ENCODE data around the gene ZBTB7C. TPM values are rescaled to one million over a fixed set of nuclear protein-coding genes. Genes with fewer than 3 reads are reported as not detected.

Gene ZBTB7C
- total and polyA plus RNA-seq, 2 of the 8 experiments (the other 6 are each of a cell fraction or from before 2014, with no cell fraction given): 0.15 to 0.45 TPM

- CTCF ChIA-PET (ENCODE audit: partially characterized antibody): interaction anchor here (0.6 to 1.6 kb wide), 5 partner anchors 10 to 444 kb away, joined by 3 to 5 read pairs (median 3); no protein-coding TSS in a partner anchor
- FAIRE-seq: no peak
- TF ChIP-seq NANOG (IDR thresholded peaks at IDR 0.05; ENCODE audit: insufficient read depth, low read depth, low read length, poor library complexity, severe bottlenecking) (no peak), CHD2 (IDR thresholded peaks at IDR 0.05; ENCODE audit: low read length) (no peak), EP300 (IDR thresholded peaks at IDR 0.05; ENCODE audit: borderline replicate concordance in 1 of 2, low read depth in 2 of 2, low read length in 2 of 2) (no peak), BACH1 (IDR thresholded peaks at IDR 0.05; ENCODE audit: low read length) (no peak), SUZ12 (IDR thresholded peaks at IDR 0.05; ENCODE audit: low read length) (no peak), NRF1 (IDR thresholded peaks at IDR 0.05; ENCODE audit: low read depth, low read length) (no peak), CTBP2 (IDR thresholded peaks at IDR 0.05; ENCODE audit: borderline replicate concordance, insufficient read depth, insufficient read length, low read length) (no peak), ZNF274 (IDR thresholded peaks at IDR 0.05; ENCODE audit: borderline replicate concordance, extremely low read depth, low read length) (no peak), MAX (IDR thresholded peaks at IDR 0.05) (no peak), E2F6 (IDR thresholded peaks at IDR 0.05) (no peak), KDM4A (IDR thresholded peaks at IDR 0.05; ENCODE audit: low read depth, low read length, severe bottlenecking) (no peak)
Observed at GRCh38 chr18:48137374-48138081, 271.7 kb downstream of the ZBTB7C start.

More at GRCh38 chr18:48137374-48138081, 271.7 kb downstream of the ZBTB7C start:
- Histone ChIP-seq H3K4me1 (replicated peaks in 1 of 4; ENCODE audit: control insufficient read depth in 3 of 4, insufficient read depth in 4 of 4, low read length in 3 of 4) (peaks cover 9 to 27% (median 19%) of the 10 kb centered on the region in 4 experiments), H3K36me3 (ENCODE audit: control insufficient read depth in 2 of 4, insufficient read depth in 4 of 4, low read length in 3 of 4) (no peaks in the 10 kb centered on the region; a peak in 1 of 8 replicates), H4K8ac (ENCODE audit: extremely low read depth, insufficient read depth, low read length) (no peak overlapping the region), H2AK5ac (ENCODE audit: low read depth, low read length) (no peak overlapping the region), H3K23me2 (ENCODE audit: low read depth, low read length) (peaks cover 12% of the 10 kb centered on the region; the same call in 1 of the 2 replicates), H2BK20ac (ENCODE audit: low read length) (no peak overlapping the region), H3K79me2 (ENCODE audit: control insufficient read depth in 1 of 2, insufficient read depth in 2 of 2, low read length in 2 of 2) (no peaks in the 10 kb centered on the region), H3K9me3 (ENCODE audit: insufficient read depth in 2 of 2, low read depth in 1 of 2, low read length in 1 of 2) (no peaks in the 10 kb centered on the region), H3K4me3 (ENCODE audit: extremely low read depth in 1 of 4, insufficient read depth in 2 of 4, low read depth in 3 of 4, low read length in 4 of 4) (peak overlapping the region; percentile 35 to 77 (median 70); a peak in 7 of 8 replicates), H3K18ac (ENCODE audit: extremely low read depth, low read length) (no peak overlapping the region), H3K4me2 (ENCODE audit: insufficient read depth in 1 of 2, low read depth in 2 of 2, low read length in 2 of 2) (peak overlapping the region; percentile 72 to 89), H3K4ac (replicated peaks; ENCODE audit: insufficient read length, low read depth, low read length) (no peak overlapping the region), H3K27ac (ENCODE audit: low read depth, low read length) (no peak overlapping the region), H2BK120ac (replicated peaks; ENCODE audit: low read depth, low read length) (no peak overlapping the region), H4K91ac (replicated peaks; ENCODE audit: insufficient read length, low read length) (no peak overlapping the region), H3K23ac (ENCODE audit: insufficient read length) (no peak overlapping the region), H3K14ac (ENCODE audit: insufficient read length) (no peak overlapping the region), H2AFZ (ENCODE audit: low read length) (no peak overlapping the region), H2BK5ac (ENCODE audit: low read depth, low read length) (no peak overlapping the region), H3K9ac (replicated peaks in 1 of 4; ENCODE audit: extremely low read depth in 1 of 4, low read depth in 3 of 4, low read length in 3 of 4) (no peak overlapping the region), H3K56ac (replicated peaks; ENCODE audit: insufficient read length, low read depth, low read length) (no peak overlapping the region), H2BK12ac (ENCODE audit: low read depth, low read length) (no peak overlapping the region; the same call in 1 of the 2 replicates), H3K27me3 (replicated peaks in 1 of 4; ENCODE audit: control insufficient read depth in 3 of 4, extremely low read depth in 1 of 4, insufficient read depth in 3 of 4, low read length in 3 of 4) (peaks cover 11 to 53% (median 40%) of the 10 kb centered on the region in 4 experiments), H4K20me1 (replicated peaks in 1 of 2; ENCODE audit: control insufficient read depth in 1 of 2, insufficient read depth in 2 of 2, low read length in 2 of 2) (no peaks in the 10 kb centered on the region), H4K5ac (ENCODE audit: insufficient read length, low read depth, low read length) (no peak overlapping the region), H2BK15ac (ENCODE audit: low read length) (0 out of 2 replicates have a peak overlapping the region, but pooled peaks have one; percentile 40), H3K79me1 (ENCODE audit: low read depth, low read length) (no peaks in the 10 kb centered on the region)
- POLR2A ChIA-PET (ENCODE audit: partially characterized antibody): interaction anchor here (2.0 kb wide), 1 partner anchor 10 kb away, joined by 6 read pairs; no protein-coding TSS in a partner anchor
- WGBS, 2 experiments (ENCODE audit: extremely low coverage in 1 of 2, insufficient coverage in 1 of 2, insufficient read length in 1 of 2, insufficient replicate concordance in 2 of 2, low coverage in 1 of 2, low lambda C conversion rate in 2 of 2, missing lambda C conversion rate in 1 of 2): 39% methylated on average over 10 of the region's 10 CpGs; no CpG with 5 or more reads in 1 of the 2 experiments
- no peak for DNase-seq (ENCODE audit: low read depth in 1 of 2, low spot score in 2 of 2)
